Lung (tissue), 12 donors: ENCODE data around the gene HCLS1. TPM values are rescaled to one million over a fixed set of nuclear protein-coding genes. Genes with fewer than 3 reads are reported as not detected.
A peak's percentile ranks its signal among the peaks of the same experiment; 100 is the strongest.
"Not testable (repeated sequence)": the region's sequence is repeated elsewhere in the genome, so short reads cannot be mapped to it uniquely, and the experiment has no call there.

Experiments
- ATAC-seq: fragments of 200-7000 bp; cut with Tn5 transposase; one replicate; pipeline ENCODE4 v1.9.1; 2020; ENCODE audit warnings: moderate number of reproducible peaks; ENCODE audit not compliant: insufficient read depth, low FRiP score
- DNase-seq, 3 donors: peaks; one replicate each; pipeline ENCODE4 v3.0.0-alpha.2; 2013 to 2017
- H3K27ac ChIP-seq, 2 donors: one replicate each; pipeline ENCODE4 v1.5.1; 2013; ENCODE audit warnings: mild to moderate bottlenecking in 2 of 2, moderate library complexity in 2 of 2, control low read depth in 1 of 2, inconsistent platforms in 1 of 2, low read depth in 1 of 2, low read length in 1 of 2
- H3K27me3 ChIP-seq, 3 donors: one replicate each; pipeline ENCODE4 v1.5.1; 2013; ENCODE audit warnings: low read length in 2 of 3; ENCODE audit not compliant: control insufficient read depth in 3 of 3, insufficient read depth in 3 of 3
- H3K36me3 ChIP-seq, 4 donors: one replicate each; pipeline ENCODE4 v1.5.1; 2013; ENCODE audit warnings: low read length in 4 of 4, mild to moderate bottlenecking in 1 of 4, moderate library complexity in 1 of 4; ENCODE audit not compliant: control insufficient read depth in 4 of 4, insufficient read depth in 4 of 4
- H3K4me1 ChIP-seq, 5 donors: one replicate each; pipeline ENCODE4 v1.5.1; 2013; ENCODE audit warnings: low read length in 5 of 5, mild to moderate bottlenecking in 2 of 5, moderate library complexity in 1 of 5; ENCODE audit not compliant: control insufficient read depth in 5 of 5, insufficient read depth in 5 of 5
- H3K4me3 ChIP-seq: one replicate; pipeline ENCODE4 v1.5.1; 2013; ENCODE audit warnings: mild to moderate bottlenecking, control low read depth, moderate library complexity
- H3K9ac ChIP-seq, 2 donors: one replicate each; pipeline ENCODE4 v1.5.1; 2013; ENCODE audit warnings: low read length in 2 of 2, control low read depth in 1 of 2; ENCODE audit not compliant: insufficient read depth in 1 of 2
- H3K9me3 ChIP-seq, 4 donors: one replicate each; pipeline ENCODE4 v1.5.1; 2013; ENCODE audit warnings: low read length in 3 of 4, mild to moderate bottlenecking in 1 of 4, moderate library complexity in 1 of 4; ENCODE audit not compliant: control insufficient read depth in 4 of 4, insufficient read depth in 3 of 4
- CTCF ChIP-seq: IDR thresholded peaks from 2 replicates; pipeline ENCODE4 v1.5.1; 2012; ENCODE audit warnings: mild to moderate bottlenecking; ENCODE audit errors: control extremely low read depth, extremely low read depth
- WGBS, 2 donors: extraction: QIAGEN DNeasy Blood & Tissue Kit; methylation state at CpG; one replicate each; pipeline ENCODE4 v1.1.7; 2013; 5-methylcytosine and 5-hydroxymethylcytosine counted together
- polyA plus RNA-seq, 2 donors: library from polyadenylated mRNA; stranded (reverse); fragments of 200-250 nt; gene quantifications; one replicate each; pipeline ENCODE4 v1.2.1, GENCODE V29; 2013
- total RNA-seq, 2 donors: library from RNA; depleted of rRNA in 1 of 2; stranded (reverse); fragments of >200 nt in 1 of 2; gene quantifications; one replicate each; pipeline ENCODE4 v1.2.1, GENCODE V29; 2014 to 2021
- donor health status: control.
- donor health status: control.
- donor health status: Bipolar disorder and iron deficiency.
- donor health status: healthy.
- donor health status: DM: yes; HTN: yes; CAD: no.

HCLS1 gene
- total and polyA plus RNA-seq, 4 donors, result 23.9 to 240 (median 69.3) TPM

- Histone ChIP-seq H3K27ac (no peak overlapping the region), H3K36me3 (peaks cover 13 to 29% (median 22%) of the 10 kb centered on the region in 4 donors), H3K4me1 (peaks cover 0 to 6% (median 0%) of the 10 kb centered on the region in 5 donors), H3K27me3 (no peaks in the 10 kb centered on the region), H3K9ac (no peak overlapping the region), H3K9me3 (no peaks in the 10 kb centered on the region), H3K4me3 (no peak overlapping the region)
- DNase-seq, result peak in 2 of 3 donors; percentile 51 to 65
- no peak for TF ChIP-seq CTCF
- no peak for ATAC-seq
- 78 to 88% methylated on average over 3 of the region's 3 CpGs for WGBS, 2 donors
Observed at GRCh38 chr3:121696186-121696585, 35.5 kb upstream of the HCLS1 start.

DNA sequence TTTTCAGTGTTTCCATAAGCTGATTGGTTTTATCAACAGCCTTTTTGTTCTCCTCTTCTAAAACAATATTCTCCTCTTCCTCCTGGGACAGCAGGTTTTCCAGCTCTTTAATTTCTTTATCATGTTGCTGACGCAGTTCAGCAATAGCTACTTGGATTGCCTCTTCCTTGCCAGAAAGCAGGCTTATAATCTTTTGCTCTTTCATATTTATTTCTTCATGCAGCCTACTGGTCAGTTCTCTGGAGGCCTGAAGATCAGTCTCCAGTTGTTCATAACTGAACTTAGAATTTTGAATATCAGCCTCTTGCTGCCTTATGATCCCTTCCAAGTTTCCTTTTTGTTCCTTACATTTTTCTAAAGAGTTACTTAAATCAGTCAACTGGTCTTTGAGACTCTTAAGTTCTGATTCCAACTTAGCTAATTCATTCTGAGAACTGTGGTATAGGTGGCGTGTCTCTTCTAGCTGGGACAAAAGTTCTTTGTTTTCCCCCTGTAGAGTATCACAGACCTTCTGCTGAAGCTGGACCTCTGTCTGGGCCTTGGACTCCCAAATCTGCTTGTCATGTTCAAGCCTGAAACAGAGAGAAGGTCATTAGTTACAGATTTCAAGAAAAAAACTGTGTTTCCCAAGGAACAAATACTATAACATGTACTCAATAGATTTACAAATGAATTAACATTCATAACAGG is 31.5 kb upstream of the HCLS1 start:
- DNase-seq (no peak), ATAC-seq (no peak)
- Histone ChIP-seq H3K36me3 (peaks cover 11 to 28% (median 18%) of the 10 kb centered on the region in 4 donors), H3K27me3 (no peaks in the 10 kb centered on the region), H3K27ac (no peak overlapping the region), H3K4me3 (no peak overlapping the region), H3K4me1 (peaks cover 0 to 2% (median 0%) of the 10 kb centered on the region in 5 donors), H3K9me3 (no peaks in the 10 kb centered on the region), H3K9ac (no peak overlapping the region)
- no peak for TF ChIP-seq CTCF
- WGBS, 2 donors, result 94 to 95% methylated on average over 2 of the region's 2 CpGs

DNA sequence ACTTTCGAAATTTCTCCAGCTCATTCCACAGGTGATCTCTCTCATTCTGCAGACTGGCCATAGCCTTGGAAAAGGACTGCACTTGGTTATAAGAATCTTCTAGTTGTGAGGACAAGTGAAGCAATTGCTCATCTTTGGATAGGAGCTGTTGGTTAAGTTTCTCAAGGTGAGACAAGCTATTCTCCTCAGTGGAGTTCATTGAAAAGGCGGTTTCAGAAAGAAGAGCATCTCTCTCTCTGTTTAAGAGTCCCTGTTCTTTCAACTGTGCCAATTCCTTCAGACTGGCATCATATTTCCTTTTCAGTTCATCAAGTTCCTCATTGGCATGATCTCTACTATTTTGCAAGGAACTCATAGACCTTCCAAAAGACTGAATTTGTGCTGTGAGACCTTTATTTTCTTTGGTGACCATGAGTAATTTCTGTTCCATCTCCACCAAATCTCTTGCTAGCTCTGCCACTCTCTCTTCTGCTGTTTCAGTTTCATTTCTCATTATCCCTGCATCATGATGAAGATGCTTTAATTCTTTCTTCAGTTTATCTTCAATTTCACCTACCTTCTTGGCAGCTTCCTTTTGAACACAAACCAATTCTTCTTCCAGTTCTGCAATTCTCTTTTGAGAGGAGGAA is 30.2 kb upstream of the HCLS1 start:
- H3K27me3 ChIP-seq, result no peaks in the 10 kb centered on the region
- no peak overlapping the region for H3K27ac ChIP-seq
- H3K9ac ChIP-seq, result no peak overlapping the region
- peaks cover 0 to 2% (median 0%) of the 10 kb centered on the region in 4 donors for H3K9me3 ChIP-seq
- no peak for ATAC-seq
- H3K4me3 ChIP-seq, result no peak overlapping the region
- 97 to 98% methylated on average over 2 of the region's 2 CpGs for WGBS, 2 donors
- peaks cover 8 to 33% (median 20%) of the 10 kb centered on the region in 4 donors for H3K36me3 ChIP-seq
- no peak for TF ChIP-seq CTCF
- DNase-seq, result no peak
- peaks cover 0 to 2% (median 0%) of the 10 kb centered on the region in 5 donors for H3K4me1 ChIP-seq

DNA sequence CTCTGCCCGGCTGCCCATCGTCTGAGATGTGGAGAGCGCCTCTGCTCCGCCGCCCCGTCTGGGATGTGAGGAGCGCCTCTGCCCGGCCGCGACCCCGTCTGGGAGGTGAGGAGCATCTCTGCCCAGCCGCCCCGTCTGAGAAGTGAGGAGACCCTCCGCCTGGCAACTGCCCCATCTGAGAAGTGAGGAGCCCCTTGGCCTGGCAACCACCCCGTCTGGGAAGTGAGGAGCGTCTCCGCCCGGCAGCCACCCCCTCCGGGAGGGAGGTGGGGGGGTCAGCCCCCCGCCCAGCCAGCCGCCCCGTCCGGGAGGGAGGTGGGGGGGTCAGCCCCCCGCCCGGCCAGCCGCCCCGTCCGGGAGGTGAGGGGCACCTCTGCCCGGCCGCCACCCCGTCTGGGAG is 28.0 kb upstream of the HCLS1 start:
- peaks cover 8 to 27% (median 23%) of the 10 kb centered on the region in 4 donors for H3K36me3 ChIP-seq
- not testable (repeated sequence) for H3K4me1 ChIP-seq, H3K4me3 ChIP-seq, DNase-seq, H3K27ac ChIP-seq, H3K27me3 ChIP-seq, H3K9me3 ChIP-seq, ATAC-seq, H3K9ac ChIP-seq
- 95 to 96% methylated on average over 21 to 31 of the region's 31 CpGs for WGBS, 2 donors
